HCT116 (cell line): ENCODE data around the gene LCN15. TPM values are rescaled to one million over a fixed set of nuclear protein-coding genes. Genes with fewer than 3 reads are reported as not detected.

Source experiments
- ATAC-seq: fragments of 200-7000 bp; cut with Tn5 transposase; 2 replicates; pipeline ENCODE4 v1.9.1; 2020; ENCODE audit warnings: mild to moderate bottlenecking, moderate library complexity
- BruUV-seq: library from RNA; stranded (reverse); fragments of 400-500 nt; replicated peaks from 2 replicates; lab custom pipeline; 2021; lab: Mats Ljungman, UMichigan
- CTCF ChIA-PET: fragments of 300-600 bp; sonication (Branson Sonifier 250); formaldehyde crosslinking; loops from one replicate; lab custom pipeline; 2021; ENCODE audit warnings: antibody characterized with exemption; lab: Charles Lee
- POLR2A ChIA-PET: fragments of 300-600, 350-600 bp; sonication (Branson Sonifier 250); formaldehyde crosslinking; loops from one replicate; lab custom pipeline; 2021; ENCODE audit warnings: antibody characterized with exemption; lab: Charles Lee
- RAD21 ChIA-PET, 2 experiments: fragments of 300-600 bp; sonication (Branson Sonifier 250); formaldehyde crosslinking; loops; one replicate each; lab custom pipeline; 2023; ENCODE audit warnings: low total read pairs in 2 of 2; ENCODE audit not compliant: uncharacterized antibody in 2 of 2, unreplicated experiment in 2 of 2, low non-redundant PET in 1 of 2; lab: Charles Lee
- DNase-seq: peaks from one replicate; pipeline ENCODE4 v3.0.0-alpha.2; 2010; ENCODE audit warnings: low read depth, low spot score
- H2AFZ ChIP-seq: fragments of 200-600 bp; shearing (Covaris generic), sonication (generic); 2 replicates; pipeline ENCODE4 v1.6.1; 2017; ENCODE audit warnings: low read depth, mixed run types, mixed read lengths, antibody characterized with exemption, low read length; ENCODE audit not compliant: poor library complexity, severe bottlenecking
- H3K27ac ChIP-seq: 2 replicates; pipeline ENCODE4 v1.5.1; 2012; ENCODE audit warnings: low read depth, low read length
- H3K27me3 ChIP-seq: fragments of 200-600 bp; sonication (generic); 2 replicates; pipeline ENCODE4 v1.6.1; 2016; ENCODE audit warnings: mixed run types, low read length, mixed read lengths; ENCODE audit not compliant: insufficient read depth
- H3K36me3 ChIP-seq, 2 experiments: fragments of 200-500 bp in 1 of 2; fragments of 200-600 bp in 1 of 2; sonication (Bioruptor generic) in 1 of 2; sonication (generic) in 1 of 2; 2 replicates each; pipeline versions ENCODE4 v1.5.1 to v1.6.1; 2014 to 2016; ENCODE audit warnings: low read length in 2 of 2, inconsistent platforms in 1 of 2, mixed read lengths in 1 of 2, mixed run types in 1 of 2; ENCODE audit not compliant: insufficient read depth in 2 of 2, control insufficient read depth in 1 of 2
- H3K4me1 ChIP-seq, 2 experiments: fragments of 200-600 bp in 1 of 2; sonication (generic) in 1 of 2; 2 replicates each; pipeline versions ENCODE4 v1.5.1 to v1.6.1; 2012 to 2017; ENCODE audit warnings: low read length in 2 of 2, inconsistent platforms in 1 of 2, mild to moderate bottlenecking in 1 of 2, mixed read lengths in 1 of 2, mixed run types in 1 of 2, moderate library complexity in 1 of 2; ENCODE audit not compliant: insufficient read depth in 2 of 2, control insufficient read depth in 1 of 2
- H3K4me2 ChIP-seq: fragments of 200-600 bp; sonication (generic); 2 replicates; pipeline ENCODE4 v1.6.1; 2017; ENCODE audit warnings: mixed run types, low read length, mixed read lengths
- H3K4me3 ChIP-seq, 2 experiments: fragments of 200-600 bp in 1 of 2; sonication (generic) in 1 of 2; replicated peaks in 1 of 2; 2 replicates each; pipeline ENCODE4 v1.5.1; 2011 to 2016; ENCODE audit warnings: low read length in 2 of 2, control low read depth in 1 of 2, low read depth in 1 of 2, mild to moderate bottlenecking in 1 of 2, mixed read lengths in 1 of 2, mixed run types in 1 of 2
- H3K79me2 ChIP-seq: fragments of 200-600 bp; sonication (generic); 2 replicates; pipeline ENCODE4 v1.6.1; 2017; ENCODE audit warnings: mild to moderate bottlenecking, mixed run types, low read length, moderate library complexity, mixed read lengths; ENCODE audit not compliant: insufficient read depth
- H3K9ac ChIP-seq: fragments of 200-600 bp; sonication (generic); 2 replicates; pipeline ENCODE4 v1.6.1; 2016; ENCODE audit warnings: low read length, mixed read lengths
- H3K9me2 ChIP-seq: fragments of 200-600 bp; sonication (generic), shearing (Covaris generic); 2 replicates; pipeline ENCODE4 v1.6.1; 2017; ENCODE audit warnings: mixed run types, mild to moderate bottlenecking, moderate library complexity; ENCODE audit not compliant: insufficient read depth
- H3K9me3 ChIP-seq, 2 experiments: fragments of 200-500 bp in 1 of 2; fragments of 200-600 bp in 1 of 2; sonication (Bioruptor generic) in 1 of 2; sonication (generic) in 1 of 2; 2 replicates each; pipeline ENCODE4 v1.6.1; 2014 to 2017; ENCODE audit warnings: low read length in 2 of 2, mixed read lengths in 2 of 2, inconsistent platforms in 1 of 2, low read depth in 1 of 2, mild to moderate bottlenecking in 1 of 2, mixed run types in 1 of 2, moderate library complexity in 1 of 2; ENCODE audit not compliant: control insufficient read depth in 1 of 2, insufficient read depth in 1 of 2
- H4K20me1 ChIP-seq: fragments of 200-600 bp; sonication (generic), shearing (Covaris generic); 2 replicates; pipeline ENCODE4 v1.6.1; 2017; ENCODE audit warnings: mixed run types, mild to moderate bottlenecking, moderate library complexity; ENCODE audit not compliant: insufficient read depth
- ATF3 ChIP-seq: IDR thresholded peaks from 2 replicates; pipeline ENCODE4 v1.6.1; 2012
- CBX3 ChIP-seq: IDR thresholded peaks from 2 replicates; pipeline ENCODE4 v1.6.1; 2012; ENCODE audit warnings: low read depth
- EGR1 ChIP-seq: IDR thresholded peaks from 2 replicates; pipeline ENCODE4 v1.6.1; 2012; ENCODE audit warnings: low read depth
- EZH2 ChIP-seq: fragments of 200-600 bp; sonication (generic); IDR thresholded peaks from 2 replicates; pipeline ENCODE4 v1.6.1; 2017; ENCODE audit warnings: antibody characterized with exemption, mixed run types
- FOSL1 ChIP-seq: IDR thresholded peaks from 2 replicates; pipeline ENCODE4 v1.6.1; 2012; ENCODE audit warnings: low read depth
- POLR2A ChIP-seq: IDR thresholded peaks from 2 replicates; pipeline ENCODE4 v1.7.0; 2011; ENCODE audit warnings: borderline replicate concordance; ENCODE audit not compliant: insufficient read depth, insufficient read length; ENCODE audit errors: extremely low read depth
- RAD21 ChIP-seq: IDR thresholded peaks from 2 replicates; pipeline ENCODE4 v1.6.1; 2012; ENCODE audit warnings: low read depth, mild to moderate bottlenecking
- SIN3A ChIP-seq: IDR thresholded peaks from 2 replicates; pipeline ENCODE4 v1.6.1; 2012; ENCODE audit warnings: low read depth
- SP1 ChIP-seq: IDR thresholded peaks from 2 replicates; pipeline ENCODE4 v1.6.1; 2012; ENCODE audit warnings: low read depth
- SRF ChIP-seq: IDR thresholded peaks from 2 replicates; pipeline ENCODE4 v1.6.1; 2012; ENCODE audit warnings: low read depth
- TCF7L2 ChIP-seq: IDR thresholded peaks from 2 replicates; pipeline ENCODE4 v1.7.0; 2011; ENCODE audit warnings: borderline replicate concordance, inconsistent platforms; ENCODE audit not compliant: insufficient read depth, insufficient read length; ENCODE audit errors: extremely low read depth
- YY1 ChIP-seq: IDR thresholded peaks from 2 replicates; pipeline ENCODE4 v1.6.1; 2011; ENCODE audit warnings: low read length, low read depth, moderate library complexity, mild to moderate bottlenecking; ENCODE audit not compliant: insufficient replicate concordance; ENCODE audit errors: extremely low read depth
- ZNF274 ChIP-seq: fragments of 200-500 bp; sonication (Bioruptor generic); IDR thresholded peaks from 2 replicates; pipeline ENCODE4 v1.6.1; 2014; ENCODE audit warnings: mild to moderate bottlenecking, low read depth, low read length, inconsistent platforms
- intact Hi-C: fragments of 100-400 bp; cut with micrococcal nuclease; formaldehyde crosslinking; loops from 2 replicates; pipeline ENCODE4 v1.10.0; 2022
- total RNA-seq: library from RNA; stranded (reverse); gene quantifications from one replicate; pipeline ENCODE4 v1.2.1, GENCODE V29; 2021; ENCODE audit not compliant: unreplicated experiment
- TF ChIP-seq, protein P1 (sequence below): IDR thresholded peaks from 2 replicates; pipeline ENCODE4 v1.6.1; 2011; ENCODE audit warnings: mild to moderate bottlenecking, low read length, moderate library complexity; ENCODE audit not compliant: insufficient replicate concordance; ENCODE audit errors: extremely low read depth
- TF ChIP-seq, protein P2 (sequence below): IDR thresholded peaks from 2 replicates; pipeline ENCODE4 v1.6.1; 2012; ENCODE audit warnings: low read depth

The LCN15 gene
- total RNA-seq, 1 experiment from 2014 or later = 0.76 TPM

- Histone ChIP-seq H3K4me3 (no peak overlapping the region), H3K27me3 (no peaks in the 10 kb centered on the region)
- RAD21 ChIA-PET = no interaction called here
- CTCF ChIA-PET = interaction anchor here (1.4 kb wide), 1 partner anchor 9 kb away, joined by 4 read pairs; the partner anchor contains the start of gene LCN8
- TF ChIP-seq YY1 (no peak), POLR2A (no peak), RAD21 (no peak), EZH2 (no peak), CBX3 (no peak), SRF (no peak), TCF7L2 (no peak), EGR1 (no peak), SIN3A (no peak), ATF3 (no peak), FOSL1 (no peak), SP1 (no peak), ZNF274 (no peak)
- TF ChIP-seq, protein P1, sequence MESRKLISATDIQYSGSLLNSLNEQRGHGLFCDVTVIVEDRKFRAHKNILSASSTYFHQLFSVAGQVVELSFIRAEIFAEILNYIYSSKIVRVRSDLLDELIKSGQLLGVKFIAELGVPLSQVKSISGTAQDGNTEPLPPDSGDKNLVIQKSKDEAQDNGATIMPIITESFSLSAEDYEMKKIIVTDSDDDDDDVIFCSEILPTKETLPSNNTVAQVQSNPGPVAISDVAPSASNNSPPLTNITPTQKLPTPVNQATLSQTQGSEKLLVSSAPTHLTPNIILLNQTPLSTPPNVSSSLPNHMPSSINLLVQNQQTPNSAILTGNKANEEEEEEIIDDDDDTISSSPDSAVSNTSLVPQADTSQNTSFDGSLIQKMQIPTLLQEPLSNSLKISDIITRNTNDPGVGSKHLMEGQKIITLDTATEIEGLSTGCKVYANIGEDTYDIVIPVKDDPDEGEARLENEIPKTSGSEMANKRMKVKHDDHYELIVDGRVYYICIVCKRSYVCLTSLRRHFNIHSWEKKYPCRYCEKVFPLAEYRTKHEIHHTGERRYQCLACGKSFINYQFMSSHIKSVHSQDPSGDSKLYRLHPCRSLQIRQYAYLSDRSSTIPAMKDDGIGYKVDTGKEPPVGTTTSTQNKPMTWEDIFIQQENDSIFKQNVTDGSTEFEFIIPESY = no peak
- TF ChIP-seq, protein P2, sequence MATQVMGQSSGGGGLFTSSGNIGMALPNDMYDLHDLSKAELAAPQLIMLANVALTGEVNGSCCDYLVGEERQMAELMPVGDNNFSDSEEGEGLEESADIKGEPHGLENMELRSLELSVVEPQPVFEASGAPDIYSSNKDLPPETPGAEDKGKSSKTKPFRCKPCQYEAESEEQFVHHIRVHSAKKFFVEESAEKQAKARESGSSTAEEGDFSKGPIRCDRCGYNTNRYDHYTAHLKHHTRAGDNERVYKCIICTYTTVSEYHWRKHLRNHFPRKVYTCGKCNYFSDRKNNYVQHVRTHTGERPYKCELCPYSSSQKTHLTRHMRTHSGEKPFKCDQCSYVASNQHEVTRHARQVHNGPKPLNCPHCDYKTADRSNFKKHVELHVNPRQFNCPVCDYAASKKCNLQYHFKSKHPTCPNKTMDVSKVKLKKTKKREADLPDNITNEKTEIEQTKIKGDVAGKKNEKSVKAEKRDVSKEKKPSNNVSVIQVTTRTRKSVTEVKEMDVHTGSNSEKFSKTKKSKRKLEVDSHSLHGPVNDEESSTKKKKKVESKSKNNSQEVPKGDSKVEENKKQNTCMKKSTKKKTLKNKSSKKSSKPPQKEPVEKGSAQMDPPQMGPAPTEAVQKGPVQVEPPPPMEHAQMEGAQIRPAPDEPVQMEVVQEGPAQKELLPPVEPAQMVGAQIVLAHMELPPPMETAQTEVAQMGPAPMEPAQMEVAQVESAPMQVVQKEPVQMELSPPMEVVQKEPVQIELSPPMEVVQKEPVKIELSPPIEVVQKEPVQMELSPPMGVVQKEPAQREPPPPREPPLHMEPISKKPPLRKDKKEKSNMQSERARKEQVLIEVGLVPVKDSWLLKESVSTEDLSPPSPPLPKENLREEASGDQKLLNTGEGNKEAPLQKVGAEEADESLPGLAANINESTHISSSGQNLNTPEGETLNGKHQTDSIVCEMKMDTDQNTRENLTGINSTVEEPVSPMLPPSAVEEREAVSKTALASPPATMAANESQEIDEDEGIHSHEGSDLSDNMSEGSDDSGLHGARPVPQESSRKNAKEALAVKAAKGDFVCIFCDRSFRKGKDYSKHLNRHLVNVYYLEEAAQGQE = no peak
- TF ChIP-seq, all 23 proteins: peak for 0
- intact Hi-C loops = no loop called here
- Histone ChIP-seq H2AFZ (no peak overlapping the region), H3K9ac (no peak overlapping the region), H3K79me2 (no peaks in the 10 kb centered on the region), H3K4me2 (no peak overlapping the region), H3K4me1 (no peaks in the 10 kb centered on the region), H4K20me1 (no peaks in the 10 kb centered on the region), H3K9me2 (no peaks in the 10 kb centered on the region), H3K36me3 (no peaks in the 10 kb centered on the region), H3K9me3 (peaks cover 4 to 12% of the 10 kb centered on the region in 2 experiments; a peak in 3 of 4 replicates), H3K27ac (no peak overlapping the region)
- POLR2A ChIA-PET = no interaction called here
- BruUV-seq = no TSS peak
- ATAC-seq (no peak), DNase-seq (no peak)
These were observed 15.4 kb downstream of the LCN15 start for GRCh38 chr9:136748666-136749611.
